Femur (tissue), 1 donor: ENCODE data around the gene CILP2.
A peak's percentile ranks its signal among the peaks of the same experiment; 100 is the strongest.

Source experiments
- DNase-seq: peaks from one replicate; pipeline ENCODE4 v3.0.0-alpha.2; 2017

Gene CILP2

DNA sequence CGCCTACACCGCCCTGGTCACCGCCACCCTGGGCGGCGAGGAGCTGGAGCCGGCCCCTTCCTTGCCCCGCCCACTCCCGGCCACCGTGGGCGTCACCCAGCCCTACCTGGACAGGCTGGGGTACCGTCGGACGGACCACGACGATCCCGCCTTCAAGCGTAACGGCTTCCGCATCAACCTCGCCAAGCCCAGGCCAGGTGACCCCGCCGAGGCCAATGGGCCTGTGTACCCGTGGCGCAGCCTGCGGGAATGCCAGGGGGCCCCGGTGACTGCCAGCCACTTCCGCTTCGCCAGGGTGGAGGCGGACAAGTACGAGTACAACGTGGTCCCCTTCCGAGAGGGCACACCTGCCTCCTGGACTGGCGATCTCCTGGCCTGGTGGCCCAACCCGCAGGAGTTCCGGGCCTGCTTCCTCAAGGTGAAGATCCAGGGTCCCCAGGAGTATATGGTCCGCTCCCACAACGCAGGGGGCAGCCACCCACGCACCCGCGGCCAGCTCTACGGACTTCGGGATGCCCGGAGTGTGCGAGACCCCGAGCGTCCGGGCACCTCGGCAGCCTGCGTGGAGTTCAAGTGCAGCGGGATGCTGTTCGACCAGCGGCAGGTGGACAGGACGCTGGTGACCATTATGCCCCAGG lies 7.0 kb downstream of the CILP2 start:
- DNase-seq = peak; percentile 16

DNA sequence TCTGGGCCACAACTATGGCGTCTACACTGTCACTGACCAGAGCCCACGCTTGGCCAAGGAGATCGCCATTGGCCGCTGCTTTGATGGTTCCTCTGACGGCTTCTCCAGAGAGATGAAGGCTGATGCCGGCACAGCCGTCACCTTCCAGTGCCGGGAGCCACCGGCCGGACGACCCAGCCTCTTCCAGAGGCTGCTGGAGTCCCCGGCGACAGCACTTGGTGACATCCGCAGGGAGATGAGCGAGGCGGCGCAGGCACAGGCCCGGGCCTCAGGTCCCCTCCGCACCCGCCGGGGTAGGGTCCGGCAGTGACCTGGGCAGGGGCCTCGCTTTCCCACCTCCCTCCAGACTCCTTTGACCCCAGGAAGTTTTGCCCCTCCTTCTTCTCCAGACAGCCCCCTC lies 7.6 kb downstream of the CILP2 start:
- no peak for DNase-seq

DNA sequence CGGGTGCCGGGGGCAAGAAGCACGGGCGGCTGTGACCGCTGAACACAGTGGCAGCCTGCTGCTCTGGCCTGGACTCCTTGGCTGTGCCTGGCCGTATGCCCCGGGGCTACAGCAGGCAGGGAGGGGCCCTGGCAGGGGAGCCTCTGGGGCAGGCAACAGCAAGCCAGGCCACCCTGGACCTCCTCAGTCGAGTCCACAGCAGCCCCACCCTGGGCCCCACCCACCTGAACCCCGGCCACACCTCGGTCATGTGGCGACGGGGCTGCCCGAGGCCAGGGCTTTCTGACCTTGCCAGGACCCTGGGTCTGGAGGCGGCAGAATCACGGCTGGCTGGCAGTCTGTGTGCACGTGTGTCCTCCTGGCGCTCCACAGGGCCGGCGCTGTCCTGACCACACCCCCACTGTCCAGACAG lies 8.7 kb downstream of the CILP2 start:
- peak; percentile 39 for DNase-seq

DNA sequence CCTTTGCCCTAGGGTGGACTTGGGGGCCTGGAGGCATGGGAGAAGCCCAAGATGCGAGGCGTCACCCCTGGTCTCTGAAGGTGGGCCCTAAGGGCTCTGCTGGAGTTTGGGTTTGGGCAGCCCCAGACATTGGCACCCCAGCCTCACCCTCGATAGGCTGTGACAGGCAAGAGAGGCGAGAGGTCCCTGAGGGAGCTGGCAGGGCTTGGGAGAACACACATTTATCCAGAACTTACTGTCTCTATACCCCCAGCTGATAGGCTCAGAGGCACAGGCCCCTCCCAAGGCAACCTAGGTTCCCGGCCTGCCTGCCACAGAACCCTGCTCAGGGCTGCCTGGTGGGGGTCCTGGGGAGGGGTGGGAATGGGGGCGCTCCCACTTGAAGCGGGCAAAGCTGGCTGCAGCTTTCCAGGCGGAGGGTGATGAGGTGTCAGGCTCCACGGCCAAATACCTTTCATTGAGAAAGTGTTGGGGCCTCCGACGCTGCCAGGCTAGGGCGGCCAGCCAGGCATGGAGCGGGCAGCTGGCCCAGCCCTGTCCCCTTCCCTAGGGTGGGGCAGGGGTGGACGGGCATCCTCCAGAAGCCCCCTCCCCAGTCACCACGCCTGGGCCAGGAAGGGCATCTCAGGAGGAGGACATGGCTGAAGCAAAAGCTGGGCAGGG lies 9.7 kb downstream of the CILP2 start:
- DNase-seq = peak; percentile 50

DNA sequence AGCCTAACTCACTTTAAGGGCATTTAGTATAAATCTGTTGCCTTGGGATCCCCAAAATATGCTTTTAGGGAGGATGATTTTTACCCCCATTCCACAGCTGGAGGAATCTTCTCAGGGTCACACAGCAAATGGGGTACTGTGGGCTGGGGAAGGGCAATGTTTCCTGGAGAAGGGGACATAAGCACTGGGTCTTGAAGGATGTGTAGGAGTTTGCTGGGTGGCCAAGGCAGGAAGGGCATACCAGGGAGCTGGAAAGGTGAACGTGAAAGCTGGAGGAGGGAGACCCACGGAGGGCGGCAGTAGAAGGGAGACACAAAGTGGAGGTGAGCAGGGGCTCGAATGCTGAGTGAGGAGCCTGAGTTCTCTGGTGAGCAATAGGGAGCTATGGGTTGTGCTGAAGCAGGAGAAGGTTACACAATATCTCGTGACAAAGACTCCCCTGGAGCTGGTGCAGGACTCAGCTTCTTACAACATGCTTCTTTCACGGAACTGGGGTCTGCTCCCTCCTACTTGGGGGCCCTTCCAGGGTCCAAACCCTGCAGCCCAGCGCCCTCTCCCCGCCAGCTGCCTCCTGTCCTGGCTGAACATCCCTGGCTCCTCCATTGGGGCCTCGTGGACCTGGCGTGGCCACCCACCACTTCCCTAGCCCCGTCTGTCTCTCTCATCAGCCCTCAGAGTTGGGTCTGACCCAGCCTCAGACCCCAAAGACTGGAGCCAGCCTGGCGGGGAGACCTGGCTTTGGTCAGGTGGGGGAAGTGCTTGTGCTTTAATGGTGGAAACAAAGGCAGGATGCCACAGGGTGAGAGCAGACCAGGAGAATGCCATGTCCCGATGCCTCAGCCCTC lies 11.1 kb downstream of the CILP2 start:
- DNase-seq = peak; percentile 73

DNA sequence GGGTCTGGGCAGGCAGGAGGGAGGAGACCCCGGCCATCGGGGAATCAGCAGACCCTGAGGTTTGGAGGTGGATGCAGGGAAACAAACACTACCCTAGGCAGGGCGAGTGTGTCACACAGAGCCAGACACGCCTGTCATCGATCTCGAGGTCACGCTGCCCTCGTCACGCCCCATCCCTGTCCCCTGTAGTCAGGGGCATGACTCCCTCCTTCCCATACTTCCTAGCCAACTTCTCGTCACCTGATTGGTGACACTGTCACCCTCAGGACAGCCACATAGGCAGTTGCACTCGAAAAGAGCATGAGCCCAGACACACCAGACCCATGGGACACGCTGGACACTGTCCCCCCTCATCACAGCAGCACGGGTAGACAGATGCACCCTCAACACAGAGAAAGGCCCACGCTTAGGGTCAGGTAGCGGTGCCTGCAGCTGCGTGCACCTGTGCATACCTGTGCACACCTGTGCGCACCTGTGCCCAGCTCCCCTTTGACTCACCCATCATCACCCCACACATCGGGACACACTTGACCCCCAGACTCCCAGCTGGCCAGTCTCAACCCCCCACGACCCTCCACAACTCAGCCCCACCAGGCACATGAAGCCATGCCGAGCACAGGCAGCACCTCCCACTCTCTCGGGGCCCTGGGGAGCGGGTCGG lies 11.9 kb downstream of the CILP2 start:
- no peak for DNase-seq

DNA sequence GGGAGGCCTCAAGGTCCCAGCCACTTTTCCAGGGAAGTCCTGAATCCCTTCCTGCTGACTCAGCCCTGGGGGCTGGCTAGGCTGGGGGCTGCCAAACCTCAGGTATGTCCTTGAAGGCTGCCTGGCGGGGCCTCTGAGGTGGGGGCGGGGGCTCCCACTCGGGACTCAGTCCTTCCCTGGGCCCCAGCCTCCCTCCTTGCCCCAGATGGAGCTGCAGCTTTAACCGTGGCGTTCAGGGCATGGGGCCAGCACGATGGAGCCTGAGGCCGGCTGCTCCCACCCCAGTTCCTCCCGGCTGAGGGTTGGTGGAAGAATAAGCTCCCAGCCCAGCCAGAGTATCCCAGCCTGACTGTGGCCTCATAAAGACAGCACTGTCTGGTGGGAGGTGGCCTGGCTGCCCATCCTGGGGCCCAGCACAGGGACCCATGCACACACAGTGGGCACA lies 12.4 kb downstream of the CILP2 start:
- DNase-seq = peak; percentile 86

DNA sequence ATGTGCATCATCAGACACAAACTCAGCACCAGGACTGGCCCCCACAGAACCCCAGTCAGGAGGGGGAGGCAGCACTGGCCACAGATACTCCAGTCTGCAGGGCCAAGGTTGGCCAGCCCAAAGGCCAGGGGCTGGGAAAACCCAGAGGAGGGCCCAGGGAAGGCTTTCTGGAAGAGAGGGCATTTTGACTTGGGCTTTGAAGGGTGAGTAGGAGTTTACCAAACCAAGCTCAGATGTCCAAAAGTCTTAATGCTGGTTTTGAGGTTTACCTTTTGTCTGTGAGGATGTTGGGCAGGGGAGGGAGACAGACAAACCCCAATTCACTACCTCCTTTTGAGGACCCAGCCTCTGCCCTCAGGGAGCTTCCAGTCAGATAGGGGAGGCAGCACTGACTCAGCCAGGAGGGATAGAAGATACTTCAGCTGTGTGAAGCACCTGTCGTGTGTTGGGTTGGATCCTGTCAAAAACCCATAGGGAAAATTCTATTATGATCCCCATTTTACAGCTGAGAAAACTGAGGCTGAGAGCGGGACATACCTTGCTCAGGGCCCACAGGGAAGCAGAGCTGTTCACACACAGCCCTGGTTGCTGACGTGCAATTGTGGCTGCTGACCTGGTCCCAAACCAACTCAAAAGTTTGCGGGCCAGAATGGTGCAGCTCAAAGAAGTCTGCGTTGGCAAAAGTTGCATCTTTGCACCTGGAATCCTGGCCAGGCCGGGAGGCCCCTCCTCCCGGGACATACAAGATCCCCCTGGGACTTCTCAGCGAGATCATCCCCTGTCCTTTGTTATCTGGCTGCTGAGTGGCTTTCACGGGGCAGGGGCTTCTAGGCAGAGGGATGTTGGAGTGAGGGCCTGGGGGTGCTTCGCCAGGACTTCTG lies 13.1 kb downstream of the CILP2 start:
- DNase-seq = peak; percentile 19

DNA sequence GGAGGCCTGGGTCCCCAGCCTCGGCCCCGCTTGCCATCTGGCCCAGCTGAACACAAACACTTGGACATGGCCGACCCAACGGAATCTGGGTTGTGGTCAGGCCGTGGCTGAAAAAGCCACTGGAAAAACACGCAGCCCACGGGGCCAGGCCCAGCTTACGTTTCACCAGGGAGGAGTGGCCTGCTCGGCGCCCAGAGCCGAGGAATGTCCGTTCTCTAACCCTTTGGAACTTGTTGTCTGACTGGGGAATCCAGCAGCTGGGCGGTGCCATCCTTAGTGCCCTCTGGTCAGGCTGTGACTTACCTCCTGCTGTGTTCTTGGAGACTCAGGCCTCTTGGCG lies 13.8 kb downstream of the CILP2 start:
- peak; percentile 83 for DNase-seq

DNA sequence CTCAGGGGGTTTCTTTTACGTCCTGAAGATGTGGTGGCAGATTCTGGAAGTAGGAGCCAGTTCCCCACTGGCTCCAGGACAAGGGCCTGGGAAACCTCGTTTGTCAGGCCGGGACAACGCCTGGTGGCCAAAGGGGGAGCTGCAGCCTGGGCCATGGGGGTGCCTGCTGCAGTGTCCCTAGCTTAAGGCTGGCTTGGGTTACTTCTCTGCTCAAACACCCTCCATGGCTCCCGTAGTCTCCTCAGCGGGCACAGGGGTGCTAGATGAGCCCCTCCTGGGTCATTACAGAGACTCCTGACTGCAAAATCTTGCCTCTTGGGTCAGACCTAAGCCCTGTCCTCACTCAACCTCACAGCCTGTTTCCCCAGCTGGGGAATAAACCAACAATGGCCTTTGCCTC lies 14.7 kb downstream of the CILP2 start:
- DNase-seq = peak; percentile 64

DNA sequence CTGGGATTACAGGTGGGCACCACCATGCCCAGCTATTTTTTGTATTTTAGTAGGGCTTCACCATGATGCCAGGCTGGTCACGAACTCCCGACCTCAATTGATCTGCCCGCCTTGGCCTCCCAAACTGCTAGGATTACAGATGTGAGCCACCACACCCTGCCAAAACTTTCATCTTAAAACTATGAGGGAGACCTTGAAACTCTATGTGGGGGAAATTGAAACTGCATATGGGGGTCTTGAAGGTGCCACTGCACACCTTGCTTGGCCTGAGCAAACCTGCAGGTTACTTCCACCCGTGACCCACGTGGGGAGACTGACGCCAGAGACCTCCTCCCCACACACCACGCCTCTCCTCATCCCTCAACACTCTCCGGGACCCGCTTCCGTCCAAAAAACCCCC lies 15.6 kb downstream of the CILP2 start:
- no peak for DNase-seq

DNA sequence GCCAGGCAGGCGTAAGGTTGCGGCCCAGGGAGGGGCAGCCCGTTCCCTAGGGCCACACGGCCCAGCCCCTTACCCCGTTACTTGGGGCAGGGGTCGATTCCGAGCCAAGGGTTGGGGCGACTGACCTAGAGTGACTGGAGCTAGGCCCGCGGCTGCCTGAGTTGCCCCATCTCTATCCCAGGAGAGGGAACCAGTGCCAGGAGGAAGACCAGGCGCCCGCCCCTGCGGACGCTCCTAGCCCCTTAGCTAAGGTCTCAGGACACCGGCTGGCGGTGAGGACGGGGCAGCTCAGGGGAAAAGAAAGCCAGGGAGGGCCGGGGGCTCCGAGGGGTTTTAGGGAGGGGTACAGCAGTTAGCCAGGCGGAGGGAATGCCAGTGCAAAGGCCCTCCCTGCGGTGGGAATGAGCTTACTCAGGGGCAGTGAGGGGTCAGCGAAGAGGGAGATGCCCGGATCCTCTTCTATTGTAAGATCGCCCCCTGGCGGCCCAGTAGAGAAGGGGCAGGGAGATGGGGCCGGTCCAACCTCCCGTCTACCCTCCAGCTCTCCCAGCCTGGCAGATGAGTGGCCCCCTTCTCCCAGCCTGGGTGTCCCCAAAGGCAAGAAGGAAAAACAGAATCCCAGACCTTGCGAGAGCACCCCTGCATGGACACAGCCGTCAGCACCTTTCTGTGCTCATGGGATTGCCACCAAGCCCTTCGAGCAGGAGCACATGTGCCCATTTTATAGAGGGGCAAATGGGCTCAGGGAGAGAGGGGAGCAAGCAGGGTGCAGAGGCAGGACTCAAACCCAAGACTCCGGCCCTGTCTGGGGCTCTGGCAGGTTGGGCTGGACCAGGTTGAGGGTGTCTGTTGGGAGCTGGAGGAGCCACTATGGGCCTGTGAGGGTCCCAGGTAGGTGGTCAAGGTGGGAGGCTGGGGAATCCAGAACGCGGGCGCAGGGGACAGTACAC lies 16.3 kb downstream of the CILP2 start:
- no peak for DNase-seq

DNA sequence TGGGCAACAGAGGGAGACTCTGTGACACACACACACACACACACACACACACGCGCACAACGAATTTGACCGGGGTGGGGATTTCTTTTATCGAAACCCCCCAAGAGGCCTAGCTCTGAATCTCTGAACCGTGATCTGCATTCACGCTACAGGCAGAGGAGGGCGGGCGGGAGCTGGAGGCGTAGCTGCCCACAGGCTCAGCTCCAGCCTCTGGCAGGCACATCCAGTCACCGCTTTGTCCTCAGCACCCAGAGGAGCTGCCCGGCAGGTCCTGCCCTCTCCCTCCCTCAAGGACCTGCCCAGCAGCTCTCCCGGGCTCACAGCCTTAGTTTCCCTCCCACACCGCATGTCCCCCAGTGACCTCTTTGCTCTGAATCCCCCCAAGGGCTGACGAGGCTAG lies 20.0 kb downstream of the CILP2 start:
- no peak for DNase-seq

DNA sequence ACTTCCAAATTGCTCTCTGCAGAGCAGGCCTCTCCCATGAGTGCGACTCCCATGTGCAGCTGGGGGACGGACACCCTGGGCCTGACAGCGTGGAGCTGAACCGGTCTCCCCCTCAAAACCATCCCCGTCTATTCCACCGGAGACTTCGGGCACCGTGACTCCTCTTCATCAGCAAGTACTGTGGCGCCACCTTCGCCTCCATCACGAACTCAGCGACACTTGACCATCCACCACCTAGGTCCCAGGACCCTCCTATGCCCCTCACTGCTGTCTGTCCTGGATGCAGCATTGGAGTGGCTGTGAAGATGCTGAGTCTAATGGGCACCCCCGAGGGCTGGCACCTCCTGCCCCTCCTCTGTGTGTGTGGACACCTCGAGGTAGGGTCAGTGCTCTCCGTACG lies 20.6 kb downstream of the CILP2 start:
- DNase-seq = no peak

DNA sequence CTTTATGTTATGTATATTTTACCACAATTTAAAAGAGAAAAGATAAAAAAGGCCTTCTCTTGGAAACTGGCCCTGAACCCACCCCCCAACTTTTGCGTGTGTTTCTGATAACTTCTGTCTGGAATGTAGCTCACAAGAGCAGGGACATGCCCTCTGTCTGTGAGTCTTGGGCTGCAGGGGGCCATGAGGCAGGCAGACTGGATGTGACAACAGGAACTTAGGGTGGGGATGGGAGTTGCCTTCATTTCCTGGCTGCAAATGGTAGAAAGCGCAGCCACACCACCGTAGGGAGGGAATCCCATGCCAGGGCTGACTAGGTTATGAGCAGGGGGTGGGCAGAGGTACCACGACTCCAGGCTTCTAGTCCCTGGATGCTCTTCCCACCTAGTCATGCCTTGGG lies 21.9 kb downstream of the CILP2 start:
- DNase-seq = no peak

DNA sequence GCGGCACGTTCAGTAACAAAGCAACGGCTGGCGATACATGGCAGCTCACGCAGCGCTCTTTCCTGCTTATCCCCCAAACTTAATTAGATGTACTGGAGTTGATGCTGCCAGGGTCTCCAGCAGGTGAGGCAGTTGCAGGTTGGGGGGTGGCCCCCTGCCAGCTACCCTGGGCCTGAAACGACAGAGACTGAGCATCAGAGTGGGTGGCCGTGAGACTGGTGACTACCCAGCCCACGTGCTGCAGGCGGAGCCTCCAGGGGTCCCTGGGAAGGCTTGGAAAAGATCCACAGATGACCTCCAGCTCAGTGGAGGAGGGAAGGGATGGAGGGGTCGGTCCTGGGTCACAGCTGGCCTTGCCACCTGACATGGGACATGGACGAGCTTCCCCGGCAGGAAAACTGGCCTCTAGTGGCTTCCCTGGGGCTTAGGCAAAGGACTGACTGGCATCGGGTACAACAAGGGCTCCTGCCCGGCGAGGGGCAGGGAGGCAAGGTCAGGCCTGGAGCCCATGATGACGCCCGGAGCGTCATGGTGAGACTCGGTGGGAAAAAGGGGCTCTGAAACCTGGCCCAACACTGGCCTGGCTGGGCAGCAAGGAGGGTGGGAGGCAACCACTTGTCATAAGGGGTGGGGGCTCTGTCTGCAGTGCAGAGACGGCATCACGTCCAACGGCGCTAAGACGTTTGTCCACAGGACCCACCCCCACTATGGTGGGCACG lies 24.0 kb downstream of the CILP2 start:
- DNase-seq = no peak

DNA sequence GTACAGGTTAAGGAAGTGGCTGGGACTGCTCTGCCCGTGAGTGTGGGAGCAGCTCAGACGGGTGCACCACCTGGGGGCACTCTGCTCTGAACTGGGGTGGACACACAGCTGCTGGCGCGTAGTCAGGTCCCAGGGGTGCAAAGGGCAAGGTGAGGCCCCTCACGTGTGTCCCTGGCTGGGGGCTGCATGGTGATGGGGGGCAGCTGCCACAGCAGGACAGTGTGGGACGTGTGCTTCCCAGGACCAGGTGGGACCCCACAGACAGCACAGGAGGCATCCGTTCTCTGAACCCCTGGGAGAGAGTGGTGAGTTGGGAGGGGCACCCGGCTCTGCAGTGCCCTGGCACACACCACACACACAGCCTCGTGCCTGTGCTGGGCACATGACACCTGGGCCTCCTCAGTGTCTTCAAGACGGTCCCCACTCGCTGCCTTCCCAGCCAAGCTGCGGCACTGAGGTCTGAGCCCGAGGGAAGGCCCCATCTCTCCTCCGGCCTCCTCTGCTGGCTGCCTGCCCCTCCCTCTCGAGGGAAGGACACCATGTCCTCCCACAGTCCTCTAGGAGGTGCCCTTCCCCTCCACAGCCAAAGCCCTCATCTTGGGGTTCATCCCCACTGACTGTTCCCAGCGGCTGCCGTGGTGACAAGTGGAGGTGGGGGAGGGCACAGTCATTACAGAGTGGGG lies 24.7 kb downstream of the CILP2 start:
- DNase-seq = no peak

DNA sequence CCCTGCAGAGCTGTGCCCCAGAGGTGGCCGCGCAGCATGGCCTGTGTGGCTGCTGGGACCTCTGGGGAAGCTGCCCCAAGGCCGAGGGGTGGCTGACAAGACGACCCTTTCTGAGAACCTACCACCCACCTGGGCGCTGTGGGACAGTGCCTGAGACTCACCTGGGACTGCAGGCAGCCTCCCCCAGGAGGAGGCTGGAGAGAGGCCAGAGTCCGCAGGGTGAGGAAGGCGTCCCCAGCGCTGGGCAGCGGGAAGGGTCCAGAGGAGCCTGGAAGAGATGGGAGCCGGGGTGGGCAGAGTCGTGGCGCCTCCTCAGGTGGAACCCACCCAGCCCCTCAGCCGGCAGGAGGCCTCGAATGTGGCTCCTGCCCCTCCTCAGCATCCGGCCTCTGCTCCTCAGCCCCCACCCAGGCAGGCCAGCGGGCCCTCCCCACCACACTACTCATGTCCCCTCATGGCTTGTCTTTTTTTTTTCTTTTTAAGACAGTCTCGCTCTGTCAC lies 25.3 kb downstream of the CILP2 start:
- no peak for DNase-seq

DNA sequence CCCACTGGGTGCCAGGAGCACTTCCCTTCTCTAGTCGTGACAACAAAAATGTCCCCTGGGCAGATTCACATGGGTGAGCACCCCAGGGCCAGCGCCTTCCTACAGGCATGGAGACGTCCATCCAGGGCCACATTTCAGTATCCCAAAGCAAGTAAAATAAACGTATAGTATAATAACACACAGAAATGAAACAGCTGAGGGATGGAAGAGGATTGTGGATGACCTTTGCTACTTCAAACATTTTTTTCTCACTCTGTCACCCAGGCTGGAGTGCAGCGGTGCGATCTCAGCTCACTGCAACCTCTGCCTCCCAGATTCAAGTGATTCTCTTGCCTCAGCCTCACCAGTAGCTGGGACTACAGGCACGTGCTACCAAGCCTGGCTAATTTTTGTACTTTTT lies 28.2 kb downstream of the CILP2 start:
- no peak for DNase-seq

DNA sequence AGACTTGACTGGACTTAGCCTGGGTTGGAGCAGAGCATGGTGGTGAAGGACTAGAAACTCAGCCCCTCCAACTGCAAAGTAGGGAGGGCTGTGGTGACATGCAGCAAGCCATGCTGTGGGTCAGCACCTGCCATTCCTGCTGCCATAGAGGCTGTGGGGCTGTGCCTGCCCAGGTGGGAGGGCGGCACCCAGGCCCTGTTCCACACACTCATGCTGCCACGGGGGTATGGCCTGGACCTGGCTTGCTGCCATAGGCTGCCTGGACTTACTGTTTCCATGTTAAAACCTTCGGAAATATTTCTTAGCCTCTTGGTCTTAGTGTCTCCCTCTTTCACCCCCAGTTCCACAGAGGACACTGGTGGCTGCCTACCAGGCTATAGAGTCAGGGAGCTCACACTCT lies 29.3 kb downstream of the CILP2 start:
- DNase-seq = no peak
